Left lung (tissue), 10 donors: ENCODE measurements around the gene DENND1A. TPM values are rescaled to one million over a fixed set of nuclear protein-coding genes. Genes with fewer than 3 reads are reported as not detected.

Experiments
- ATAC-seq: fragments of 200-7000 bp; cut with Tn5 transposase; one replicate; pipeline ENCODE4 v1.9.1; 2020; ENCODE audit warnings: moderate library complexity
- DNase-seq, 4 donors: peaks; one replicate each; pipeline ENCODE4 v3.0.0-alpha.2; 2013 to 2020
- H3K27ac ChIP-seq, 2 donors: fragments of 200-600 bp; sonication (generic) in 1 of 2; one replicate each; pipeline versions ENCODE4 v1.5.0 to v1.8.0; 2020 to 2021
- H3K27me3 ChIP-seq, 2 donors: fragments of 200-600 bp; sonication (generic) in 1 of 2; one replicate each; pipeline versions ENCODE4 v1.5.0 to v1.8.0; 2020 to 2021
- H3K36me3 ChIP-seq, 2 donors: fragments of 200-600 bp; sonication (generic) in 1 of 2; one replicate each; pipeline versions ENCODE4 v1.5.0 to v1.8.0; 2020 to 2021
- H3K4me1 ChIP-seq, 2 donors: fragments of 200-600 bp; one replicate each; pipeline ENCODE4 v1.8.0; 2021
- H3K4me3 ChIP-seq, 2 donors: fragments of 200-600 bp; sonication (generic) in 1 of 2; one replicate each; pipeline versions ENCODE4 v1.5.0 to v1.8.0; 2020 to 2021; ENCODE audit warnings: mild to moderate bottlenecking in 1 of 2
- H3K9me3 ChIP-seq, 2 donors: fragments of 200-600 bp; sonication (generic) in 1 of 2; one replicate each; pipeline versions ENCODE4 v1.5.0 to v1.8.0; 2020 to 2021
- intact Hi-C, 2 donors: fragments of 100-400 bp; cut with DNase I; formaldehyde crosslinking; loops; one replicate each; pipeline versions ENCODE4 v1.11.2 to v1.14.2; 2022
- polyA plus RNA-seq, 6 donors: library from polyadenylated mRNA; unstranded; fragments of 120-200 nt; gene quantifications; one replicate each; pipeline ENCODE4 v1.2.1, GENCODE V29; 2013; ENCODE audit not compliant: insufficient read length in 6 of 6
- total RNA-seq, 2 donors: library from RNA; stranded (reverse); fragmentation: NEBNext Ultra II Directional; extraction: Animal tissue kit (Norgen Biotek cat#: 25700); gene quantifications; one replicate each; pipeline ENCODE4 v1.2.1, GENCODE V29; 2021
- TF ChIP-seq, protein P1 (sequence below), 2 donors: fragments of 200-600 bp; sonication (generic) in 1 of 2; IDR thresholded peaks; one replicate each; pipeline versions ENCODE4 v1.5.0 to v1.8.0; 2021; ENCODE audit warnings: antibody characterized with exemption in 2 of 2
- donor health status: DM: no; HTN: yes; CAD: no.
- donor health status: DM: no; HTN: no; CAD: no.

Gene DENND1A
- total and polyA plus RNA-seq, 8 donors, result 8.3 to 23.2 (median 9.7) TPM

DNA sequence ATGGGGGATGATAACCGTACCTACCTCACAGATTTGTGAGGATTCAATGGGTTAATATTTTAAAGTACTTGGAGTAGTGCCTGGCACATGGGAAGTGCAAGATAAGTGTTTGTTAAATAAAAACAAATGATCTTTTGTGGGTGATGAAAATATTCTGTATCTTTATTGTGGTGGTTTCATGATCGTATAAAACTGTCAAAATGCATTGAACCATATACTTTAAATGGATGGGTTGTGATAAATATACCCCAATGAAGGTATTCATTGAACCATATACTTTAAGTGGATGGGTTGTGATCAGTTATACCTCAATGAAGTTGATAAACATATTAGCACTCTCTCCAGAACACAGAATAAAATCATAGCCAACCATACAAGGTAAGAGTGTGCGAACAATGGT, 339.4 kb downstream of the DENND1A start:
- ATAC-seq, result no peak
- H3K36me3 ChIP-seq, result no peaks in the 10 kb centered on the region
- intact Hi-C loops, result no loop called here
- TF ChIP-seq, protein P1, sequence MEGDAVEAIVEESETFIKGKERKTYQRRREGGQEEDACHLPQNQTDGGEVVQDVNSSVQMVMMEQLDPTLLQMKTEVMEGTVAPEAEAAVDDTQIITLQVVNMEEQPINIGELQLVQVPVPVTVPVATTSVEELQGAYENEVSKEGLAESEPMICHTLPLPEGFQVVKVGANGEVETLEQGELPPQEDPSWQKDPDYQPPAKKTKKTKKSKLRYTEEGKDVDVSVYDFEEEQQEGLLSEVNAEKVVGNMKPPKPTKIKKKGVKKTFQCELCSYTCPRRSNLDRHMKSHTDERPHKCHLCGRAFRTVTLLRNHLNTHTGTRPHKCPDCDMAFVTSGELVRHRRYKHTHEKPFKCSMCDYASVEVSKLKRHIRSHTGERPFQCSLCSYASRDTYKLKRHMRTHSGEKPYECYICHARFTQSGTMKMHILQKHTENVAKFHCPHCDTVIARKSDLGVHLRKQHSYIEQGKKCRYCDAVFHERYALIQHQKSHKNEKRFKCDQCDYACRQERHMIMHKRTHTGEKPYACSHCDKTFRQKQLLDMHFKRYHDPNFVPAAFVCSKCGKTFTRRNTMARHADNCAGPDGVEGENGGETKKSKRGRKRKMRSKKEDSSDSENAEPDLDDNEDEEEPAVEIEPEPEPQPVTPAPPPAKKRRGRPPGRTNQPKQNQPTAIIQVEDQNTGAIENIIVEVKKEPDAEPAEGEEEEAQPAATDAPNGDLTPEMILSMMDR (IDR thresholded peaks at IDR 0.05), result no peak
- H3K4me1 ChIP-seq, result no peaks in the 10 kb centered on the region
- H3K4me3 ChIP-seq, result no peak overlapping the region
- no peak overlapping the region for H3K27ac ChIP-seq
- H3K27me3 ChIP-seq, result no peaks in the 10 kb centered on the region
- peaks cover 0 to 19% of the 10 kb centered on the region in 2 donors for H3K9me3 ChIP-seq
- DNase-seq, result no peak

DNA sequence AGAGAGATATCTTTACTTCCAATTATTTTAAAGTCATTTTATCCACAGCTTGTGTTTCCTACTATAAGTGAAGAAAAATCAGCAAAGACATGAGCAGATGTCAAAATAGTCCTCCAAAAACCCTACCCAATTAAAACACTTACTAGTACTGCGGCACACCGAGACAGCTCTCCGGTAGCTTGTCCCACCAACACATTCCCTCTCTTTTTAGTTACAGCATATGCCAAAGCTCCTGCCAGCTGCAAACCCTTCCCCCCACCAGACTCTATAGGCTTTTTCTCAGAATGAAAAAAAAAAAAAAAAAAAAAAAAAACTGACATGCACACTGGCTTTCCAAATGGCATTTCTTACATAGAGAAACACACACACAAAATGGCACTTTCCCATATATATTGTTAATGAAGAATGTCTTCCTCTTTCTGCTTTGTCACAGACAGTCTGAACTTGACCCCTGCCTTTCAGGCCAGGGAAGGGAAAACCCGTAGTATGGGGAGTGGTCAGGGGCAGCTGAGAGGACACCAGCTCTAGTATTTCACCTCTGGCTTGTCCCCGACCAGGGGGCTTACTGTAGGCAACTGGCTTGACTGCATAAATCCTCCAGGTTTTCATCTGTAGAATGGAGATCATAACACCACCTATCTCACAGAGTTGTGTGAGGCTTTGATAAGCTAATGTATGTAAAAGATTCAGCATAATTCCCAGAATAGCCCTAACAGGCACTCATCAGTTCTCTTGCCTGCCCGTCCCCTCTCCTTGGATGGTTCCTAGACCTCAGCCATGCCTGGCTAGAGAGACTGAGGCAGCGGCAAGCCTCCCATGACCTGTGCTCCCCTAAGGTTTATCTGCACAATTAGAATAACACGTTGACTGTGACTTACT, 340.3 kb downstream of the DENND1A start:
- TF ChIP-seq, protein P1 (IDR thresholded peaks at IDR 0.05), result no peak
- intact Hi-C loops, result no loop called here
- no peaks in the 10 kb centered on the region for H3K4me1 ChIP-seq
- no peaks in the 10 kb centered on the region for H3K36me3 ChIP-seq
- no peaks in the 10 kb centered on the region for H3K27me3 ChIP-seq
- ATAC-seq, result no peak
- H3K9me3 ChIP-seq, result peaks cover 0 to 19% of the 10 kb centered on the region in 2 donors
- no peak overlapping the region for H3K27ac ChIP-seq
- no peak overlapping the region for H3K4me3 ChIP-seq
- no peak for DNase-seq

DNA sequence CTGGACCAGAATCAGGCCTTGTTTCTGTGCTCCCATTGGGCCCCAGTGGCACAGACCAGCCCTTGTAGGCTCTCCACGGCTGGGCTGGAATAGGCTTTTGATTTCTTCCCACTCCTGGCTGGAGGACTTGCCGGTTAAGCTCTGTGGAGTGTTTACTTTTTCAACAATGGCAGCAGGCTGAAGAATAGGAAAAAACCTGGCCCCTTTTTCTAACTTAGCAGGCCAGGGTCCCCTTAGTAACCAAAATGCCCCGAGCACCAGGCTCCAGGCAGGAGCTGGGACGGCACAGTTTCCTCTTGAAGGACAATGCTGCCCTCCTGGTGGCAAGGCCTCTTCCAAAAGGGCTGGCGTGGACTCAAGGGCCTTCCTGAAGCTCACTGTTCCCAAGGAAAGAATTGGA, 343.7 kb downstream of the DENND1A start:
- ATAC-seq, result peak; percentile 83
- H3K4me3 ChIP-seq, result no peak overlapping the region
- intact Hi-C loops, result no loop called here
- no peak overlapping the region for H3K27ac ChIP-seq
- H3K36me3 ChIP-seq, result peaks cover 0 to 15% of the 10 kb centered on the region in 2 donors
- peak in 2 of 4 donors; percentile 36 to 57 for DNase-seq
- peaks cover 0 to 19% of the 10 kb centered on the region in 2 donors for H3K9me3 ChIP-seq
- no peaks in the 10 kb centered on the region for H3K4me1 ChIP-seq
- H3K27me3 ChIP-seq, result no peaks in the 10 kb centered on the region
- TF ChIP-seq, protein P1 (IDR thresholded peaks at IDR 0.05), result no peak

DNA sequence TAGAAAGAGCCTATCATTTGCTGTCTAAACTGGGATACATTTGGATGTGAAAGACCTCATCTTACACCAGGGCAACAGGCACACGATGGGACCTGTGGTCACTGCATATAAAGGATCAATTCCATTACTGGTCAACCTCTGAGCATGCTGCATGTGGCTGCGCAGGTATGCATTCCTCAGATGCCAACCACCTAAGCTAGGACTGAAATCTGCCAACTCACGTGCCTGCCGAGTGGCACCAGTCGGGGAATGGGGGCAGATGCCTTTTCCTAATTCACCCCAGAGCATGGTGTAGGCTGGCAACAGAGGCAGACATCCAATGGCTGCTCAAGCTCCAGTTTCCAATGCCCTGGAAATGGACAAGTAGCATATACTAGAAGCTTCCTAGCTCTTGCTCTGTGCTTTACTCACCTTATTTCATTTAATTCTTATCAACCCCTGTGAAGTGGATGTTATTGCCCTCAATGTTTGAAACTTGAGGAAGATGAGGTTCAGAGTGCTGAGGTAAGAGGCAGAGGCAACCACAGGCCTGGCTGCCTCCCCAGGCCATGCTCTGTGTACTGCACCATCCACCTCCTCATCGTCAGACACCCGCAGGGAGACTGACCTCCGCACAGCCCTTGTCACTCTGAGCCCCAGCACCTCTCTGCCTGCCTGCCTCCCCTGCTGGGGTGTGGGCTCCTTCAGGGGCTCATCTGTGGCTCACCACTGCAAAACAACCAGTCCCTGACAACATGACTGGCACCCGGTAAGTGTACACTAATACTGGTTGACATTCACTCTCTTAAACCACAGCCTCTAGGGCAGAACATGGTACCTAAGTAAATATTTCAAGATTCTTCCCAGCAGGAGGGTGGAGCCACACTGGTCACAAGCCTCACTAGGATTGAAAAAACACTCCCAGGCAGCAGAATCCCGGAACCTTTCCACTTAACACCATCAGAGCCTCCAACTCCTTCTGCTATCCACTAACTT, 345.4 kb downstream of the DENND1A start:
- ATAC-seq (peak; percentile 89), DNase-seq (no peak)
- intact Hi-C loops, result no loop called here
- Histone ChIP-seq H3K9me3 (peaks cover 0 to 19% of the 10 kb centered on the region in 2 donors), H3K27me3 (no peaks in the 10 kb centered on the region), H3K4me1 (no peaks in the 10 kb centered on the region), H3K36me3 (peaks cover 0 to 19% of the 10 kb centered on the region in 2 donors), H3K27ac (no peak overlapping the region), H3K4me3 (no peak overlapping the region)
- TF ChIP-seq, protein P1 (IDR thresholded peaks at IDR 0.05), result no peak
